GM12875 (cell line): ENCODE measurements around the gene SCML2.

Experiments used
- H3K4me3 ChIP-seq: one replicate; pipeline ENCODE4 v1.5.1; 2011; ENCODE audit warnings: low read depth, low read length, control low read depth
- CTCF ChIP-seq: IDR thresholded peaks from 2 replicates; pipeline ENCODE4 v1.5.1; 2011; ENCODE audit warnings: low read depth, mild to moderate bottlenecking, control low read depth, inconsistent platforms, low read length, moderate library complexity, borderline replicate concordance; ENCODE audit not compliant: insufficient read depth

SCML2 gene

GRCh38 chrX:18210470-18210869, 144.0 kb downstream of the SCML2 start:
- TF ChIP-seq CTCF, result no peak
- H3K4me3 ChIP-seq, result no peak overlapping the region

GRCh38 chrX:18206657-18207056, 147.8 kb downstream of the SCML2 start:
- no peak overlapping the region for H3K4me3 ChIP-seq
- no peak for TF ChIP-seq CTCF

GRCh38 chrX:18203631-18204030, 150.9 kb downstream of the SCML2 start:
- H3K4me3 ChIP-seq, result no peak overlapping the region
- no peak for TF ChIP-seq CTCF

- no peak overlapping the region for H3K4me3 ChIP-seq
- TF ChIP-seq CTCF, result no peak
Observed at GRCh38 chrX:18194688-18195087, 159.8 kb downstream of the SCML2 start.
